ENCODE measurements around the gene DNMT3B.

- TF ChIP-seq CTCF (IDR thresholded peaks at IDR 0.05 in 4 of 5, conservative IDR thresholded peaks at IDR 0.05 in 1 of 5) (no peak), POLR2A (IDR thresholded peaks at IDR 0.05) (no peak)
These were observed 60.9 kb downstream of the DNMT3B start for GRCh38 chr20:32823078-32823477.

Data from gastrocnemius medialis (tissue), 4 donors.